HepG2 (cell line): Measurements from ENCODE around the gene TET3. TPM values are rescaled to one million over a fixed set of nuclear protein-coding genes. Genes with fewer than 3 reads are reported as not detected.

ENCODE experiments used
- CENPX ChIP-seq: sonication (generic); formaldehyde crosslinking; IDR thresholded peaks from 2 replicates; pipeline ENCODE4 v1.9.0; 2021; ENCODE audit warnings: mild to moderate bottlenecking, missing genetic modification reagents, moderate library complexity
- HCFC1 ChIP-seq: fragments of 150-350 bp; IDR thresholded peaks from 2 replicates; pipeline ENCODE4 v1.6.1; 2014; ENCODE audit warnings: low read depth, low read length
- HNRNPH1 ChIP-seq: fragments of 200-400 bp; formaldehyde crosslinking; optimal IDR thresholded peaks from 2 replicates; pipeline ENCODE3; 2017; ENCODE audit warnings: mild to moderate bottlenecking, low read depth, low read length
- MTA1 ChIP-seq: sonication (generic); formaldehyde crosslinking; IDR thresholded peaks from 2 replicates; pipeline ENCODE4 v1.4.0; 2020; ENCODE audit warnings: missing genetic modification reagents, mild to moderate bottlenecking, borderline replicate concordance
- NKX3-1 ChIP-seq: sonication (generic); formaldehyde crosslinking; IDR thresholded peaks from 2 replicates; pipeline ENCODE4 v1.5.0; 2020; ENCODE audit warnings: missing genetic modification reagents
- PHF8 ChIP-seq: sonication (generic); formaldehyde crosslinking; IDR thresholded peaks from 2 replicates; pipeline ENCODE4 v1.5.0; 2020; ENCODE audit warnings: missing genetic modification reagents
- SRY ChIP-seq: sonication (generic); formaldehyde crosslinking; IDR thresholded peaks from 2 replicates; pipeline ENCODE4 v1.8.0; 2022; ENCODE audit warnings: mild to moderate bottlenecking, missing genetic modification reagents
- ZBTB42 ChIP-seq: sonication (generic); formaldehyde crosslinking; IDR thresholded peaks from 2 replicates; pipeline ENCODE4 v1.5.0; 2020; ENCODE audit warnings: mild to moderate bottlenecking, missing genetic modification reagents
- ZFAT ChIP-seq: sonication (generic); formaldehyde crosslinking; conservative IDR thresholded peaks from 2 replicates; pipeline ENCODE4 v1.8.1; 2023; ENCODE audit warnings: missing genetic modification reagents, inconsistent platforms
- ZFP37 ChIP-seq: sonication (generic); formaldehyde crosslinking; IDR thresholded peaks from 2 replicates; pipeline ENCODE4 v1.4.0; 2020; ENCODE audit warnings: missing genetic modification reagents, borderline replicate concordance
- ZNF33B ChIP-seq: sonication (generic); formaldehyde crosslinking; IDR thresholded peaks from 2 replicates; pipeline ENCODE4 v1.5.1; 2020; ENCODE audit warnings: mild to moderate bottlenecking, missing genetic modification reagents
- ZNF569 ChIP-seq: sonication (generic); formaldehyde crosslinking; IDR thresholded peaks from 2 replicates; pipeline ENCODE4 v1.5.0; 2020; ENCODE audit warnings: mild to moderate bottlenecking, missing genetic modification reagents, moderate library complexity, borderline replicate concordance
- ZNF7 ChIP-seq: IDR thresholded peaks from 2 replicates; pipeline ENCODE4 v1.6.1; 2016; ENCODE audit warnings: missing biosample characterization, missing genetic modification reagents
- polyA plus RNA-seq, 8 experiments: library from polyadenylated mRNA; depleted of rRNA in 3 of 8; stranded (reverse) in 7 of 8; unstranded in 1 of 8; fragments of >200 nt; fragmentation: Illumina TruSeq in 4 of 8; extraction: Trizol in 4 of 8; gene quantifications; 2 replicates each; pipeline versions ENCODE4 v1.2.1 to v1.2.3, GENCODE V29; 2011 to 2016; ENCODE audit warnings: low read depth in 4 of 8, missing spikeins in 1 of 8, mixed read lengths in 1 of 8; ENCODE audit not compliant: insufficient read depth in 1 of 8
- total RNA-seq, 5 experiments: library from RNA; depleted of rRNA; stranded (reverse); fragments of >200 nt; fragmentation: Illumina TruSeq; extraction: Trizol; gene quantifications; 2 replicates each; pipeline ENCODE4 v1.2.3, GENCODE V29; 2016; ENCODE audit warnings: low read depth in 1 of 5
- TF ChIP-seq, protein P1 (sequence below): sonication (generic); formaldehyde crosslinking; conservative IDR thresholded peaks from 2 replicates; pipeline ENCODE4 v1.4.0; 2020; ENCODE audit warnings: mild to moderate bottlenecking, missing genetic modification reagents, moderate library complexity
- TF ChIP-seq, protein P2 (sequence below): sonication (generic); formaldehyde crosslinking; IDR thresholded peaks from 2 replicates; pipeline ENCODE4 v1.8.1; 2022; ENCODE audit warnings: low read depth, mild to moderate bottlenecking, missing genetic modification reagents
- TF ChIP-seq, protein P3 (sequence below): sonication (generic); formaldehyde crosslinking; conservative IDR thresholded peaks from 2 replicates; pipeline ENCODE4 v1.4.0; 2020; ENCODE audit warnings: missing genetic modification reagents
- TF ChIP-seq, protein P4 (sequence below): sonication (generic); formaldehyde crosslinking; IDR thresholded peaks from 2 replicates; pipeline ENCODE4 v1.4.0; 2020; ENCODE audit warnings: missing genetic modification reagents, borderline replicate concordance

Gene TET3
- total and polyA plus RNA-seq, 2 of the 13 experiments (the other 11 are each of a cell fraction or from before 2014, with no cell fraction given) = 4.3 to 6.8 TPM

DNA sequence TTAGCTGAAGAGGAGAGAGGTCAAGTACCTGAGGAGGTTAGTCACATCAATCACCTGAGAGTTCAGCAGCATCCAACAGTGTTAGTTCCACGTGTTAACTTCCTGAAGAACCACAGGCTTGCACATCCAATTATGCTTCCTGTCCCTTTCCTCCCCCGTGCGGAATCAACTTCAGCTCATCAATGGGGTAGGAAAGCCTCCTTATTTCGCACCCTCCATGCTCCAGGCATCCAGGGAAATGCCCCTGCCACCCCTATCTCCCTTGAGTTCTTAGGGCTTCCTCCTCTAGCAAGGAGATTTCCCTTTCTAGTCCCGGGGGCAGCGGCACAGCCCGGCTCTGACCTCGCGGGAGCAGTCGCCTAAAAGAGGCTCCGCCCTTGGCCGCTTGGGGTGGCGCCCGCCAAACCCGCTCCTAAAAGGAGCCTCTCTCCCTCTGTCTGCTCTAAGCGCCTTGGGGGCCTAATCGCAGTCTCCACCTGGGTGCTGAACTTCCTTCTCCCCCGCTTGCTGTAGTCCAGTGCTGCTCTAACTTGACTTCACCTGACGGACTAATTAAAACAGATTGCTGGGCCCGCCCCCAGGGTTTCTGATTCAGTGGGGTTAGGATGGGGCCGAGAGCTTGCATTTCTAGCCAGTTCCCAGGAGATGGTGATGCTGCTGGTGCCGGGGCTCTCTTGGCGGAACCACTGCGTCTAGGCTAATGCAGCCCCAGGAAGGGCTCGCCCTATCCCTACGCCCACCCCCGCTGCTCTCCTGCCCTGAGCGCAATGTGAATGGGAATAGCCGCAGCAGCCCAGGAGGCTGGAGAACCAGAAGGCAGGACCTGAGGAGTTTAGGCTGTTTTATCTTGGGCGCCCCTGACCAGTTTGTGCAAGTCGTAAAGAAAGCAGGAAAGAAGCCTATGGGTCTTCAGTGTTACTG, 3.4 kb upstream of the TET3 start (continued):
- TF ChIP-seq, protein P1, sequence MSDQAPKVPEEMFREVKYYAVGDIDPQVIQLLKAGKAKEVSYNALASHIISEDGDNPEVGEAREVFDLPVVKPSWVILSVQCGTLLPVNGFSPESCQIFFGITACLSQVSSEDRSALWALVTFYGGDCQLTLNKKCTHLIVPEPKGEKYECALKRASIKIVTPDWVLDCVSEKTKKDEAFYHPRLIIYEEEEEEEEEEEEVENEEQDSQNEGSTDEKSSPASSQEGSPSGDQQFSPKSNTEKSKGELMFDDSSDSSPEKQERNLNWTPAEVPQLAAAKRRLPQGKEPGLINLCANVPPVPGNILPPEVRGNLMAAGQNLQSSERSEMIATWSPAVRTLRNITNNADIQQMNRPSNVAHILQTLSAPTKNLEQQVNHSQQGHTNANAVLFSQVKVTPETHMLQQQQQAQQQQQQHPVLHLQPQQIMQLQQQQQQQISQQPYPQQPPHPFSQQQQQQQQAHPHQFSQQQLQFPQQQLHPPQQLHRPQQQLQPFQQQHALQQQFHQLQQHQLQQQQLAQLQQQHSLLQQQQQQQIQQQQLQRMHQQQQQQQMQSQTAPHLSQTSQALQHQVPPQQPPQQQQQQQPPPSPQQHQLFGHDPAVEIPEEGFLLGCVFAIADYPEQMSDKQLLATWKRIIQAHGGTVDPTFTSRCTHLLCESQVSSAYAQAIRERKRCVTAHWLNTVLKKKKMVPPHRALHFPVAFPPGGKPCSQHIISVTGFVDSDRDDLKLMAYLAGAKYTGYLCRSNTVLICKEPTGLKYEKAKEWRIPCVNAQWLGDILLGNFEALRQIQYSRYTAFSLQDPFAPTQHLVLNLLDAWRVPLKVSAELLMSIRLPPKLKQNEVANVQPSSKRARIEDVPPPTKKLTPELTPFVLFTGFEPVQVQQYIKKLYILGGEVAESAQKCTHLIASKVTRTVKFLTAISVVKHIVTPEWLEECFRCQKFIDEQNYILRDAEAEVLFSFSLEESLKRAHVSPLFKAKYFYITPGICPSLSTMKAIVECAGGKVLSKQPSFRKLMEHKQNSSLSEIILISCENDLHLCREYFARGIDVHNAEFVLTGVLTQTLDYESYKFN (CRISPR knock-in tag) = no peak
- TF ChIP-seq HNRNPH1 (no peak), SRY (CRISPR knock-in tag) (no peak), CENPX (CRISPR knock-in tag) (no peak), HCFC1 (no peak), MTA1 (CRISPR knock-in tag) (no peak), PHF8 (CRISPR knock-in tag) (0 out of 2 replicates have a peak, but pooled peaks have one; percentile 29), ZNF569 (no peak), ZFP37 (no peak), ZNF33B (CRISPR knock-in tag) (no peak), NKX3-1 (CRISPR knock-in tag) (no peak), ZNF7 (CRISPR knock-in tag) (no peak), ZBTB42 (no peak), ZFAT (CRISPR knock-in tag) (no peak)
- TF ChIP-seq, protein P2, sequence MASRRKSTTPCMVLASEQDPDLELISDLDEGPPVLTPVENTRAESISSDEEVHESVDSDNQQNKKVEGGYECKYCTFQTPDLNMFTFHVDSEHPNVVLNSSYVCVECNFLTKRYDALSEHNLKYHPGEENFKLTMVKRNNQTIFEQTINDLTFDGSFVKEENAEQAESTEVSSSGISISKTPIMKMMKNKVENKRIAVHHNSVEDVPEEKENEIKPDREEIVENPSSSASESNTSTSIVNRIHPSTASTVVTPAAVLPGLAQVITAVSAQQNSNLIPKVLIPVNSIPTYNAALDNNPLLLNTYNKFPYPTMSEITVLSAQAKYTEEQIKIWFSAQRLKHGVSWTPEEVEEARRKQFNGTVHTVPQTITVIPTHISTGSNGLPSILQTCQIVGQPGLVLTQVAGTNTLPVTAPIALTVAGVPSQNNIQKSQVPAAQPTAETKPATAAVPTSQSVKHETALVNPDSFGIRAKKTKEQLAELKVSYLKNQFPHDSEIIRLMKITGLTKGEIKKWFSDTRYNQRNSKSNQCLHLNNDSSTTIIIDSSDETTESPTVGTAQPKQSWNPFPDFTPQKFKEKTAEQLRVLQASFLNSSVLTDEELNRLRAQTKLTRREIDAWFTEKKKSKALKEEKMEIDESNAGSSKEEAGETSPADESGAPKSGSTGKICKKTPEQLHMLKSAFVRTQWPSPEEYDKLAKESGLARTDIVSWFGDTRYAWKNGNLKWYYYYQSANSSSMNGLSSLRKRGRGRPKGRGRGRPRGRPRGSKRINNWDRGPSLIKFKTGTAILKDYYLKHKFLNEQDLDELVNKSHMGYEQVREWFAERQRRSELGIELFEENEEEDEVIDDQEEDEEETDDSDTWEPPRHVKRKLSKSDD = no peak
- TF ChIP-seq, protein P3, sequence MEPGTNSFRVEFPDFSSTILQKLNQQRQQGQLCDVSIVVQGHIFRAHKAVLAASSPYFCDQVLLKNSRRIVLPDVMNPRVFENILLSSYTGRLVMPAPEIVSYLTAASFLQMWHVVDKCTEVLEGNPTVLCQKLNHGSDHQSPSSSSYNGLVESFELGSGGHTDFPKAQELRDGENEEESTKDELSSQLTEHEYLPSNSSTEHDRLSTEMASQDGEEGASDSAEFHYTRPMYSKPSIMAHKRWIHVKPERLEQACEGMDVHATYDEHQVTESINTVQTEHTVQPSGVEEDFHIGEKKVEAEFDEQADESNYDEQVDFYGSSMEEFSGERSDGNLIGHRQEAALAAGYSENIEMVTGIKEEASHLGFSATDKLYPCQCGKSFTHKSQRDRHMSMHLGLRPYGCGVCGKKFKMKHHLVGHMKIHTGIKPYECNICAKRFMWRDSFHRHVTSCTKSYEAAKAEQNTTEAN = no peak
- TF ChIP-seq, protein P4, sequence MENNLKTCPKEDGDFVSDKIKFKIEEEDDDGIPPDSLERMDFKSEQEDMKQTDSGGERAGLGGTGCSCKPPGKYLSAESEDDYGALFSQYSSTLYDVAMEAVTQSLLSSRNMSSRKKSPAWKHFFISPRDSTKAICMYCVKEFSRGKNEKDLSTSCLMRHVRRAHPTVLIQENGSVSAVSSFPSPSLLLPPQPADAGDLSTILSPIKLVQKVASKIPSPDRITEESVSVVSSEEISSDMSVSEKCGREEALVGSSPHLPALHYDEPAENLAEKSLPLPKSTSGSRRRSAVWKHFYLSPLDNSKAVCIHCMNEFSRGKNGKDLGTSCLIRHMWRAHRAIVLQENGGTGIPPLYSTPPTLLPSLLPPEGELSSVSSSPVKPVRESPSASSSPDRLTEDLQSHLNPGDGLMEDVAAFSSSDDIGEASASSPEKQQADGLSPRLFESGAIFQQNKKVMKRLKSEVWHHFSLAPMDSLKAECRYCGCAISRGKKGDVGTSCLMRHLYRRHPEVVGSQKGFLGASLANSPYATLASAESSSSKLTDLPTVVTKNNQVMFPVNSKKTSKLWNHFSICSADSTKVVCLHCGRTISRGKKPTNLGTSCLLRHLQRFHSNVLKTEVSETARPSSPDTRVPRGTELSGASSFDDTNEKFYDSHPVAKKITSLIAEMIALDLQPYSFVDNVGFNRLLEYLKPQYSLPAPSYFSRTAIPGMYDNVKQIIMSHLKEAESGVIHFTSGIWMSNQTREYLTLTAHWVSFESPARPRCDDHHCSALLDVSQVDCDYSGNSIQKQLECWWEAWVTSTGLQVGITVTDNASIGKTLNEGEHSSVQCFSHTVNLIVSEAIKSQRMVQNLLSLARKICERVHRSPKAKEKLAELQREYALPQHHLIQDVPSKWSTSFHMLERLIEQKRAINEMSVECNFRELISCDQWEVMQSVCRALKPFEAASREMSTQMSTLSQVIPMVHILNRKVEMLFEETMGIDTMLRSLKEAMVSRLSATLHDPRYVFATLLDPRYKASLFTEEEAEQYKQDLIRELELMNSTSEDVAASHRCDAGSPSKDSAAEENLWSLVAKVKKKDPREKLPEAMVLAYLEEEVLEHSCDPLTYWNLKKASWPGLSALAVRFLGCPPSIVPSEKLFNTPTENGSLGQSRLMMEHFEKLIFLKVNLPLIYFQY = no peak
